Fibroblast of lung (primary cell): ENCODE measurements around the gene LANCL3. TPM values are rescaled to one million over a fixed set of nuclear protein-coding genes. Genes with fewer than 3 reads are reported as not detected.

ENCODE experiments used
- DNase-seq, 2 donors: peaks; one replicate each; pipeline versions ENCODE4 v3.0.0 to v3.0.0-alpha.2; 2010; ENCODE audit warnings: low read depth in 2 of 2
- H2AFZ ChIP-seq: 2 replicates; pipeline ENCODE4 v1.5.1; 2012; ENCODE audit warnings: low read length, control low read depth, inconsistent platforms
- H3K27ac ChIP-seq: 2 replicates; pipeline ENCODE4 v1.5.1; 2011; ENCODE audit warnings: low read length, control low read depth; ENCODE audit not compliant: insufficient read depth
- H3K27me3 ChIP-seq: 2 replicates; pipeline ENCODE4 v1.5.1; 2011; ENCODE audit warnings: mild to moderate bottlenecking, low read length; ENCODE audit not compliant: control insufficient read depth, insufficient read depth
- H3K36me3 ChIP-seq: 2 replicates; pipeline ENCODE4 v1.5.1; 2011; ENCODE audit warnings: low read length; ENCODE audit not compliant: control insufficient read depth, insufficient read depth
- H3K4me1 ChIP-seq: 2 replicates; pipeline ENCODE4 v1.5.1; 2011; ENCODE audit warnings: low read length; ENCODE audit not compliant: control insufficient read depth, insufficient read depth; ENCODE audit errors: extremely low read depth
- H3K4me2 ChIP-seq: 2 replicates; pipeline ENCODE4 v1.5.1; 2011; ENCODE audit warnings: low read length, control low read depth; ENCODE audit not compliant: insufficient read depth; ENCODE audit errors: extremely low read depth
- H3K4me3 ChIP-seq, 4 experiments: fragments of 200-600 bp in 1 of 4; sonication (generic) in 1 of 4; replicated peaks in 1 of 4; 2 replicates each; pipeline ENCODE4 v1.5.1; 2011 to 2016; ENCODE audit warnings: low read length in 4 of 4, low read depth in 3 of 4, mild to moderate bottlenecking in 3 of 4, control low read depth in 2 of 4, inconsistent platforms in 1 of 4, mixed read lengths in 1 of 4; ENCODE audit not compliant: insufficient read depth in 1 of 4; ENCODE audit errors: control extremely low read depth in 1 of 4
- H3K79me2 ChIP-seq: 2 replicates; pipeline ENCODE4 v1.5.1; 2012; ENCODE audit warnings: mild to moderate bottlenecking, low read length, inconsistent platforms; ENCODE audit not compliant: control insufficient read depth, insufficient read depth
- H3K9ac ChIP-seq: 2 replicates; pipeline ENCODE4 v1.5.1; 2011; ENCODE audit warnings: mild to moderate bottlenecking, low read length, control low read depth; ENCODE audit not compliant: insufficient read depth
- H3K9me3 ChIP-seq: 2 replicates; pipeline ENCODE4 v1.5.1; 2012; ENCODE audit warnings: low read depth, low read length; ENCODE audit not compliant: control insufficient read depth, insufficient read depth
- H4K20me1 ChIP-seq: 2 replicates; pipeline ENCODE4 v1.5.1; 2011; ENCODE audit warnings: low read length; ENCODE audit not compliant: control insufficient read depth, insufficient read depth; ENCODE audit errors: extremely low read depth
- EZH2 ChIP-seq: IDR thresholded peaks from 2 replicates; pipeline ENCODE4 v1.5.1; 2012; ENCODE audit warnings: low read length, control low read depth, mild to moderate bottlenecking; ENCODE audit errors: missing control alignments
- polyA plus RNA-seq, 2 donors: library from polyadenylated mRNA; depleted of rRNA in 1 of 2; stranded (reverse) in 1 of 2; unstranded in 1 of 2; fragments of >200 nt; gene quantifications; 2 replicates each; pipeline ENCODE4 v1.2.1, GENCODE V29; 2011 to 2012; ENCODE audit warnings: missing spikeins in 1 of 2
- total RNA-seq: library from RNA; depleted of rRNA; stranded (reverse); fragments of >200 nt; gene quantifications from 2 replicates; pipeline ENCODE4 v1.2.1, GENCODE V29; 2014
- TF ChIP-seq, protein P1 (sequence below), 2 donors: IDR thresholded peaks in 1 of 2; conservative IDR thresholded peaks in 1 of 2; 1 replicate in 1 of 2; 2 replicates in 1 of 2; pipeline ENCODE4 v1.5.1; 2011 to 2012; ENCODE audit warnings: low read length in 2 of 2, control low read depth in 1 of 2, inconsistent platforms in 1 of 2, low read depth in 1 of 2, mild to moderate bottlenecking in 1 of 2

Gene LANCL3
- total and polyA plus RNA-seq, 2 donors (not counting 1 experiment from before 2014, with no cell fraction given) = under 0.01 to 0.02 TPM

GRCh38 chrX:37652589-37653231, 81.2 kb downstream of the LANCL3 start:
- Histone ChIP-seq H3K9ac (no peak overlapping the region), H3K4me1 (no peaks in the 10 kb centered on the region), H3K27ac (no peak overlapping the region), H3K27me3 (no peaks in the 10 kb centered on the region), H2AFZ (no peak overlapping the region), H3K4me3 (no peak overlapping the region), H3K79me2 (no peaks in the 10 kb centered on the region), H4K20me1 (no peaks in the 10 kb centered on the region), H3K9me3 (no peaks in the 10 kb centered on the region), H3K4me2 (no peak overlapping the region), H3K36me3 (no peaks in the 10 kb centered on the region)
- TF ChIP-seq EZH2 = no peak
- TF ChIP-seq, protein P1, sequence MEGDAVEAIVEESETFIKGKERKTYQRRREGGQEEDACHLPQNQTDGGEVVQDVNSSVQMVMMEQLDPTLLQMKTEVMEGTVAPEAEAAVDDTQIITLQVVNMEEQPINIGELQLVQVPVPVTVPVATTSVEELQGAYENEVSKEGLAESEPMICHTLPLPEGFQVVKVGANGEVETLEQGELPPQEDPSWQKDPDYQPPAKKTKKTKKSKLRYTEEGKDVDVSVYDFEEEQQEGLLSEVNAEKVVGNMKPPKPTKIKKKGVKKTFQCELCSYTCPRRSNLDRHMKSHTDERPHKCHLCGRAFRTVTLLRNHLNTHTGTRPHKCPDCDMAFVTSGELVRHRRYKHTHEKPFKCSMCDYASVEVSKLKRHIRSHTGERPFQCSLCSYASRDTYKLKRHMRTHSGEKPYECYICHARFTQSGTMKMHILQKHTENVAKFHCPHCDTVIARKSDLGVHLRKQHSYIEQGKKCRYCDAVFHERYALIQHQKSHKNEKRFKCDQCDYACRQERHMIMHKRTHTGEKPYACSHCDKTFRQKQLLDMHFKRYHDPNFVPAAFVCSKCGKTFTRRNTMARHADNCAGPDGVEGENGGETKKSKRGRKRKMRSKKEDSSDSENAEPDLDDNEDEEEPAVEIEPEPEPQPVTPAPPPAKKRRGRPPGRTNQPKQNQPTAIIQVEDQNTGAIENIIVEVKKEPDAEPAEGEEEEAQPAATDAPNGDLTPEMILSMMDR (conservative IDR thresholded peaks at IDR 0.05 in 1 of 2, IDR thresholded peaks at IDR 0.05 in 1 of 2; ENCODE audit: low read depth in 1 of 2, low read length in 2 of 2) = no peak
- no peak for DNase-seq

DNA sequence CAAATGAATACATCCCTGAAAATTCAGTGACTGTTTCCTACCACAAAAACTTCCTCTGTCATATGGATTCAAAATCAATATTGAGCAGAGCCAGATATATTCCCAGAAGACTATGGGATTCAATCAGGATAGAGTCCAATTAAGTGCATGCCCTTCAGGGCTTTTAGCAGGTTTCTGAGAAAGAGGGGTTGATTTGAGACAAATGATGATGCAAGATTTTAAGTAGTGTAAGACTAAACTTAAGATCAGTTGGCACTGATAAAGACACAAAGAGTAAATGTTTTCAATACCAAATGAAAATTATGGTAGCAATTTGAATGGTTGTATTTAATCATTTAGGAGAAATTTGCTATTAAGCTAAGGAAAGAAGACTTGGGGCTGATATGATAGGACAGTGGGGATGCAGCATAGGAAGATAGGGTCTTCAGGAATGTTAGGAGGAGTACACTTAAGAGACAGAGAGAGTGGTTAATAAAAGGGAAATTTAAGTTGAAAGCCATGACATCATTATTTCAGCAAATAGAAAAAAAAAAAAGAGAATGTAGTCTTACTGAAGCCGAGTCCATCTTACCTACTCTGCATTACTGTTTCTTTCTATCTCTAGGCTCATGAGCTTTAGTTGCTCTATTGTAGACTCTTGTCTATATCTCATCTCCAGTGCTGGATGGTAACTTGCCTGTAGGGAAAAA, 82.1 kb downstream of the LANCL3 start:
- Histone ChIP-seq H3K27ac (no peak overlapping the region), H4K20me1 (no peaks in the 10 kb centered on the region), H3K27me3 (no peaks in the 10 kb centered on the region), H3K79me2 (no peaks in the 10 kb centered on the region), H3K4me3 (no peak overlapping the region), H3K9ac (no peak overlapping the region), H3K36me3 (no peaks in the 10 kb centered on the region), H3K4me1 (no peaks in the 10 kb centered on the region), H3K4me2 (no peak overlapping the region), H2AFZ (no peak overlapping the region), H3K9me3 (no peaks in the 10 kb centered on the region)
- TF ChIP-seq EZH2 = no peak
- TF ChIP-seq, protein P1 (conservative IDR thresholded peaks at IDR 0.05 in 1 of 2, IDR thresholded peaks at IDR 0.05 in 1 of 2; ENCODE audit: low read depth in 1 of 2, low read length in 2 of 2) = no peak
- DNase-seq = no peak

DNA sequence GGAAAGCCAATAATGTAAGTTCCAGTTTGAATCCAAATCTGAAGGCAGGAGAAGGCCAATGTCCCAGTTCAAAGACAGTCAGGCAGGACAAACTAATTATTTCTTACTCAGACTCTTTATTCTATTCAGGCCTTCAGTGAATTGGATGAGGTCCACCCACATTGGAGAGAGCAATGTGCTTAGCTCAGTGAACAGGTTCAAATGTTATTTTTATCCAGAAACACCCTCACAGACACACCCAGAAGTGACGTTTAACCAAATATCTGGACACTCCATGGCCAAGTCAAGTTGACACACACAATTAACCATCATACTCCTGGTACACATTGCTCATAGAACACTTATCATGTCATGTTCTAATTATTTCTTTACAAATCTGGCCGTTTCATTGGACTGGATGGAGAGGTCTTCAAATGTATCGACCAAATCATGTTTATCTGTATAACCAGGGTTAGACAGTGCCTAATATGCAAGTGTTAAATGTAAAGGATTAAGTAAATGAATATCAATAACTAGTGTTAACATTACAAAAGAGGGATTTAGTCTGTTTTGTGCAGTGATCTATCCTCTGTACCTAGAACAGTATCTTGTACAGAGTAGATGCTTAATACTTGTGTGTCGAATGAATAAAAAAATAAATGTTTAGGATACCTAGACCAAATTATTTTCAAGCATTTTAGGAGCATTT, 87.0 kb downstream of the LANCL3 start:
- TF ChIP-seq, protein P1 (conservative IDR thresholded peaks at IDR 0.05 in 1 of 2, IDR thresholded peaks at IDR 0.05 in 1 of 2; ENCODE audit: low read depth in 1 of 2, low read length in 2 of 2) = no peak
- TF ChIP-seq EZH2 = no peak
- H3K4me1 ChIP-seq = no peaks in the 10 kb centered on the region
- H4K20me1 ChIP-seq = no peaks in the 10 kb centered on the region
- no peaks in the 10 kb centered on the region for H3K36me3 ChIP-seq
- DNase-seq = no peak
- no peak overlapping the region for H3K4me3 ChIP-seq
- no peaks in the 10 kb centered on the region for H3K27me3 ChIP-seq
- no peak overlapping the region for H3K9ac ChIP-seq
- H3K9me3 ChIP-seq = no peaks in the 10 kb centered on the region
- H3K79me2 ChIP-seq = no peaks in the 10 kb centered on the region
- H2AFZ ChIP-seq = no peak overlapping the region
- no peak overlapping the region for H3K4me2 ChIP-seq
- no peak overlapping the region for H3K27ac ChIP-seq
